OCI-LY3 (cell line): Measurements from ENCODE around the gene KAT6B.

Experiments
- CTCF ChIP-seq: fragments of 200-600, 300-600 bp; sonication (generic); IDR thresholded peaks from 2 replicates; pipeline ENCODE4 v1.5.1; 2014; ENCODE audit warnings: antibody characterized with exemption, low read length, low read depth
- EZH2phosphoT487 ChIP-seq: fragments of 200-600 bp; shearing (Covaris generic); IDR thresholded peaks from 2 replicates; pipeline ENCODE4 v1.6.1; 2018; ENCODE audit warnings: antibody characterized with exemption, mixed run types, low read depth

- TF ChIP-seq CTCF (no peak), EZH2phosphoT487 (no peak)
Measured at GRCh38 chr10:74987339-74988053, 161.1 kb downstream of the KAT6B start.
